GM19328 (cell line): Measurements from ENCODE around the gene TLE1.
"Not testable (repeated sequence)": the region's sequence is repeated elsewhere in the genome, so short reads cannot be mapped to it uniquely, and the experiment has no call there.

Source experiments
- ATAC-seq: cut with Tn5 transposase; IDR thresholded peaks from one replicate; pipeline ENCODE4 v1.9.1; 2021; ENCODE audit warnings: mild to moderate bottlenecking, moderate library complexity; ENCODE audit not compliant: unreplicated experiment

TLE1 gene

GRCh38 chr9:81601639-81602623 lies 87.4 kb downstream of the TLE1 start:
- ATAC-seq: no peak

DNA sequence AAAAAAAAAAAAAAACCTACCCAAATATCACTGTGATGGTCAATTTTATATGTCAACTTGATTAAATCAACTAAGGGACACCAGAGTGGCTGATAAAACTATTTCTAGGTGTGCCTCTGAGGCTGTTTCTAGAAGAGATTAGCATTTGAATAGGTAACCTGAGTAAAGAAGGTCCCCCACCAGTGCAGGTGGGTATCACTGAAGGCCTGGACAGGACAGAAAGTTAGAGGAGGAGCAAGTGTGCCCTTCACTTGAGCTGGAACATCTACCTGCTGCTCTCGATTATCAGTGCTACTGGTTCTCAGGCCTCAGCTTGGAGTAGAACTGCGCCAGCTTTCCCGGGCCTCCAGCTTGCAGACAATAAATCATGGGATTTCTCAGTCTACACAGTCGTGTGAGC lies 88.7 kb downstream of the TLE1 start:
- ATAC-seq: no peak

DNA sequence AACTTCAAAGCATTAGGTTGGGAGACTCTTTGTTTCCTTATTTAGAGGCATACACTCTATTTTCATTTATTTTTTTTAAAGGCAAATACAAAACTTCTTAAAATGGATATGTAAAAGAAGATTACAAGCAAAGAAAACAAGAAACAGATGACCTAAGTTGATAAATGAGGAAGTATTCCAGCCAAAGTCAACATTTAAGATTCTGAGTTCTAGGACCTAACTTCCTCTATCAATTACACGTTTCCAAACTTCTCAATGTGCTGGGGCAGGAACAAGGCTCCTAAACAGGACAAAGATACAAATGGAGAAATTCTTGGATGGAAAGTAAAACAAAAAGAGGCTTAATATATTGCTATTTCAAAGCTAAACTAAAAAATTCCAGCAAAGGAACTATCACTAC lies 89.5 kb downstream of the TLE1 start:
- ATAC-seq: no peak

- no peak for ATAC-seq
Measured at GRCh38 chr9:81598811-81599210, 90.5 kb downstream of the TLE1 start.

DNA sequence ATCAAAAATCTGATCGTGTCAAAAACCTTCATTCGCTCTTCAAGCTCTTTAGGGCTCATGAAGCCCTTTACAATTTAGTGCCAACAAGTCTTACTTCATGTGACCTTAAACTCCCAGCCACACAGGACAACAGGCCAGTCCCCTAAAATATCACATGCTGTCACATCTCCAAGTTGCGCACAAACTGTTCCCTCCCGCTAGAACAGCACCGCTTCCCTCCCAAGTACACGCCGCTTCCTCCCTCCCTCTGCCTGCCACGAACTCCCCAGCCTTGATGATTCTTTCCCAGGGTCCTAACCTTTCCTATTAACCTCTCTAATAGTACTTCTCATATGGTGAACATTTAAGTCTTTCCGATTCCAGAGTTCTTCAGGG lies 91.2 kb downstream of the TLE1 start:
- ATAC-seq: no peak

GRCh38 chr9:81597419-81598122 lies 91.8 kb downstream of the TLE1 start:
- ATAC-seq: no peak

GRCh38 chr9:81596679-81597418 lies 92.5 kb downstream of the TLE1 start:
- ATAC-seq: no peak

- no peak for ATAC-seq
Measured at GRCh38 chr9:81595887-81596543, 93.3 kb downstream of the TLE1 start.

DNA sequence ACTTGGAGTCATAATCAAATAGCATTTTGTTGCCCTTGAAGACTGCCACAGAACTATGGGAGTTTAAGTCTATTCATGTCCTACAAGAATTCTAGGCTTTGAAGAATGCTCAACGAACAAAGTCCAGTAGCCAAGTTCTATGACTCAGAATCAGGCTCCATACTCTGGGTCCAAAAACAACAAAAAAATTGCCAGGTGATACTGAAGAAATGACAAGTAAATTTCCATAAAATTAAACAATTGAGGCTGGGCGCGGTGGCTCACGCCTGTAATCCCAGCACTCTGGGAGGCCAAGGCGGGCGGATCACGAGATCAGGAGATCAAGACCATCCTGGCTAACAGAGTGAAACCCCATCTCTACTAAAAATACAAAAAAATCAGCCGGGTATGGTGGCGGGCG lies 94.1 kb downstream of the TLE1 start:
- not testable (repeated sequence) for ATAC-seq

GRCh38 chr9:81594415-81594814 lies 94.9 kb downstream of the TLE1 start:
- ATAC-seq: no peak

DNA sequence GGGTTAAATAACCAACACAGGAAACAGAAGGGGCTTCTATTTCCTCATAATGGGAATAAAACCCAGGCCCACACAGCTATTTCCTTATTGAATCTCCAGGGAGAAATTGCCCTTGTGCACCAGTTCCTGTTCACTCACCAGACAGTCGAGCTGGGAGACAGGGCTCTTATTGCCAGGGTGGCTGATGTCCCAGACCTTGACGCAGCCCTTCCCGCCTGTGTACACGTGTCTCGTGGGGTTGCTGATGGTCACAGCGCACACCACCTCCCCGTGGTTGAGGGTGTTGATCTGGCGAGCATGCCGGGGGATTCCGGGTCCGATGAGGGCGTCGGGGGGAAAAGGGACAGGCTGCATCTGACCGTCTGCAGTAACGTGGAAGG lies 96.5 kb downstream of the TLE1 start:
- ATAC-seq: no peak

DNA sequence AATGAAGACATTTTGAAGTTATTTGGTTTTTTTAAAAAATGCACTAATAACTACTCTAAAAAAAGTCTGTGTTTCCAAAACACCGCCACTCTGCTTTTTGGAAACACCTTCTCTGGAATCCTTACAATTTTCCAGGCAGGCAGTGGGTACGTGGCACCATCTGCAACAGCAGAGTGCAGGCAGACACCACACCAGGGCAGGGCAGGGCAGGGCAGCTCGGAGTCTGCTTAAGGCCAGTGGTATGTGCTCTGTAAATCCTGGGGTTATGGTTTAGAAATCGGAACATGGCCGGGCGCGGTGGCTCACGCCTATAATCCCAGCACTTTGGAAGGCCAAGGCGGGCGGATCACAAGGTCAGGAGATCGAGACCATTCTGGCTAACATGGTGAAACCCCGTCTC lies 97.6 kb downstream of the TLE1 start:
- no peak for ATAC-seq

GRCh38 chr9:81590688-81591087 lies 98.7 kb downstream of the TLE1 start:
- ATAC-seq: no peak

DNA sequence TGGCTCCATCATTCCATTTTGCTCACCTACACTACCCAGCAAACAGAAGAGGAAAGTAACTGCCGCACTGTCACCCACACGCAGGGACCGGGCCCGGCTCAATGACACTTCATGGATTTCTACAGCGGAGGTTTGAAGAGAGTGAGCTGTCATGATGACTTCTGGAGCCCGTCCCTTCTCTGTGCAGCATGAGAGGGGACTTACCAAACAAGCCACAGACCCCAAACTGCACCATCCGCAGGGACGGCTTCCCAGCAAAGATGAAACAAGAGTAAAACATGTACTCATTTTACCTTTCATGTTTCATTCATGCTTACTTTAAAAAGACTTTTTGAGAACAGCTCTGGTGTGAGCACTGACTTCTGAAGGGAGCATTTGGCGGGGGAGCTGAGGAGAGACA lies 99.5 kb downstream of the TLE1 start:
- ATAC-seq: no peak

DNA sequence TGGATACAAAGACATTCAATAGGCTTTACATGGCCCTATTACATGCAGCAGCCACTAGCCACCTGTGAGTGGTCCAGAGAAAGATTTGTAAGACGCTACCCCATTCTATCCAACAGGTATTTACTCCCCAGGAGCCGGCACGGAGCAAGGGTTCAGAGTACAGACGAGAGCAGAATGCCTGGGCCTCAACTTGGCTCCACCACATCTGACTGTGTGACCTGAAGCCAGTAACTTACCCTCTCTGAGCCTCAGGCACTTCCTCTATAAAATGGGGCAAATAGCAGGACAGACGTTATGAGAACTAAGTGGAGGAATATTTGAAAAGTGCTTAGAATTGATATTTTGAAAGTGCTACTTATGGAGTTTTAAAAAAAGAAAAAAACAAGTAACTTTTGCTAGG lies 100.0 kb downstream of the TLE1 start:
- no peak for ATAC-seq

- no peak for ATAC-seq
Measured at GRCh38 chr9:81588148-81588871, 101.0 kb downstream of the TLE1 start.

DNA sequence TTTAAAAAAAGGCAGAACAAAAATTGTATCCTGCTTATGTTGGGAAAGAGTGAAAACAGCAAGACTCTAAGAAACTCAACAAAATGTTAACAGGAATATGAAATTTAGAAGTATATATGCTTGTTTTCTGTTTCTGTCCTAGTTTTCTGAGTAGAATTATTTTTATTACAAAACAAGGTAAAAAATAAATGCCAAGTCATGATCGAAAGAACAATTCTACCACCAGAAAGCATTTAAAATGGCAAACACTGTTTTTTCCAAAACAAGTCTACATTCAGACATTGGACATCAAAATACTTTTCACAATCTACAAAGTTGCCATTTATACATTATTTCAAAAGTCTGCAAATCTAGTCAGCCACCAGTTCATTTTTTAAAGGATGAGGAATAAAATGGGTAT lies 102.6 kb downstream of the TLE1 start:
- ATAC-seq: no peak

GRCh38 chr9:81585191-81585763 lies 104.1 kb downstream of the TLE1 start:
- no peak for ATAC-seq

DNA sequence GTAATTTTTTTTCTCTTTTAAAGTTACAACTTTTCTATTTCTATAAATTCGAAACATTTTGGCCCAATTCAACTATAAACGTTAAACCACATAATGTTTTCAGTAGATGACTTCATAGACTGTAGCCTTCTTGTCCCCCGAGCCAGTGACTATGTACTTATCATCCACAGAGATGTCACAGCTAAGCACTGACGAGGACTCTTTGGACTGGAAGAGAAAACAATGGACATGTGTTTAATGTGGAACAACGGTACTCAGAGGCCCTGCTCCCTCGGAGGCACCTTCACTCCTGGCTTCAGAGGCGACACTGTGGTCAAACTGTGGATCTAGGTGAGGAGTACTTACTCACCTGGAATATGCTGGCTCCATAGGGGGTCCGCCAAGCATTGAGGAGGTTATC lies 105.2 kb downstream of the TLE1 start:
- ATAC-seq: no peak

DNA sequence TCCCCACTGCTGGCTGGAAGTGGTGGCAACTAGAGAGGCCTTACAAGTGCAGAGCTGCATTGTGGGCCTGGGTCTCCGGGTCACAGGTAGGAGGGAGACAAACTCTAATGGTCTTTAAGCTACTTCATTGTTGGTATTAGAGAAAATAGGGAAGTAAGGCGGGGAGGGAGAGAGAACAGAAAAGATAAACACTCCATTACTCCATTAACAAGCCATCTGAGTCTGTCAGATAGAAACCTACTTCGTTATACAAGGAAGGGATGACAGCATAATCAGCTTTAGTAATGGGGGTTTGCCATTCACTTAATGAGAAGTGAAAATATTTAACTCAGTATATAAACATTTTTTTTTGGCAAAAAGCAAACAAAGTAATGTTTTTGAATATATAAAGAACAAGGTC lies 107.4 kb downstream of the TLE1 start:
- no peak for ATAC-seq
